ENCODE results near the gene PES1. TPM values are rescaled to one million over a fixed set of nuclear protein-coding genes. Genes with fewer than 3 reads are reported as not detected.
"Not testable (repeated sequence)": the region's sequence is repeated elsewhere in the genome, so short reads cannot be mapped to it uniquely, and the experiment has no call there.

The PES1 gene
- total RNA-seq, 1 donor from 2014 or later, result 80.8 TPM

- intact Hi-C loops (cut with micrococcal nuclease), result no loop called here
These were observed 35.3 kb downstream of the PES1 start for GRCh38 chr22:30556388-30556787.

- intact Hi-C loops (cut with micrococcal nuclease), result no loop called here
These were observed 36.2 kb downstream of the PES1 start for GRCh38 chr22:30555282-30556210.

GRCh38 chr22:30553971-30554370 lies 37.7 kb downstream of the PES1 start:
- intact Hi-C loops (cut with micrococcal nuclease), result no loop called here

GRCh38 chr22:30552719-30553118 lies 39.0 kb downstream of the PES1 start:
- intact Hi-C loops (cut with micrococcal nuclease), result no loop called here

- intact Hi-C loops (cut with micrococcal nuclease), result not testable (repeated sequence)
These were observed 39.9 kb downstream of the PES1 start for GRCh38 chr22:30551813-30552212.

GRCh38 chr22:30547188-30547587 lies 44.5 kb downstream of the PES1 start:
- intact Hi-C loops (cut with micrococcal nuclease), result no loop called here

- intact Hi-C loops (cut with micrococcal nuclease), result no loop called here
These were observed 45.1 kb downstream of the PES1 start, which contains the start of gene SEC14L6 for GRCh38 chr22:30546616-30547015. SEC14L6 (minus strand) TSS chr22:30546741; CDS start chr22:30546682, 59 bp downstream.

- intact Hi-C loops (cut with micrococcal nuclease), result no loop called here
These were observed 48.9 kb downstream of the PES1 start for GRCh38 chr22:30542811-30543188.

- intact Hi-C loops (cut with micrococcal nuclease), result no loop called here
These were observed 49.5 kb downstream of the PES1 start for GRCh38 chr22:30541961-30542810.

- intact Hi-C loops (cut with micrococcal nuclease), result not testable (repeated sequence)
These were observed 50.2 kb downstream of the PES1 start for GRCh38 chr22:30541511-30541910.

GRCh38 chr22:30539368-30539767 lies 52.3 kb downstream of the PES1 start:
- intact Hi-C loops (cut with micrococcal nuclease), result no loop called here

GRCh38 chr22:30538280-30538679 lies 53.4 kb downstream of the PES1 start:
- intact Hi-C loops (cut with micrococcal nuclease), result no loop called here

- intact Hi-C loops (cut with micrococcal nuclease), result no loop called here
These were observed 54.5 kb downstream of the PES1 start for GRCh38 chr22:30537083-30537731.

- intact Hi-C loops (cut with micrococcal nuclease), result no loop called here
These were observed 56.5 kb downstream of the PES1 start for GRCh38 chr22:30535182-30535581.

GRCh38 chr22:30531651-30532608 lies 59.8 kb downstream of the PES1 start:
- intact Hi-C loops (cut with micrococcal nuclease), result no loop called here

- intact Hi-C loops (cut with micrococcal nuclease), result no loop called here
These were observed 65.1 kb downstream of the PES1 start for GRCh38 chr22:30526656-30527055.
